GM23338 (cell line): ENCODE measurements around the gene PRUNE1. TPM values are rescaled to one million over a fixed set of nuclear protein-coding genes. Genes with fewer than 3 reads are reported as not detected.

Experiments
- ATAC-seq: fragments of 200-7000 bp; cut with Tn5 transposase; 3 replicates; pipeline ENCODE4 v1.9.1; 2020
- DNase-seq: peaks from one replicate; pipeline ENCODE4 v3.0.0-alpha.2; 2015; ENCODE audit warnings: low spot score
- H2AFZ ChIP-seq: fragments of 200-600 bp; sonication (generic); 2 replicates; pipeline ENCODE4 v1.8.0; 2016; ENCODE audit warnings: antibody characterized with exemption, mild to moderate bottlenecking, moderate library complexity
- H3F3A ChIP-seq: fragments of 200-600 bp; sonication (generic); replicated peaks from 2 replicates; pipeline ENCODE4 v1.8.0; 2017; ENCODE audit warnings: antibody characterized with exemption, mixed run types, low read depth
- H3K27ac ChIP-seq: fragments of 200-600 bp; sonication (generic); 2 replicates; pipeline ENCODE4 v1.6.1; 2016; ENCODE audit warnings: low read depth
- H3K27me3 ChIP-seq: fragments of 200-600 bp; sonication (generic); 2 replicates; pipeline ENCODE4 v1.8.0; 2016; ENCODE audit warnings: mild to moderate bottlenecking, mixed run types, moderate library complexity; ENCODE audit not compliant: insufficient read depth
- H3K36me3 ChIP-seq: fragments of 200-600 bp; sonication (generic); 2 replicates; pipeline ENCODE4 v1.8.0; 2016; ENCODE audit warnings: mild to moderate bottlenecking; ENCODE audit not compliant: insufficient read depth
- H3K4me1 ChIP-seq: fragments of 200-600 bp; sonication (generic); 2 replicates; pipeline ENCODE4 v1.8.0; 2016; ENCODE audit warnings: mild to moderate bottlenecking, moderate library complexity; ENCODE audit not compliant: insufficient read depth
- H3K4me2 ChIP-seq: fragments of 200-600 bp; sonication (generic); 2 replicates; pipeline ENCODE4 v1.7.1; 2017; ENCODE audit warnings: mixed run types
- H3K4me3 ChIP-seq: fragments of 200-600 bp; sonication (generic); 2 replicates; pipeline ENCODE4 v1.6.1; 2016; ENCODE audit warnings: mixed run types
- H3K79me2 ChIP-seq: fragments of 200-600 bp; sonication (generic); replicated peaks from 2 replicates; pipeline ENCODE4 v1.8.0; 2017; ENCODE audit warnings: mild to moderate bottlenecking; ENCODE audit not compliant: insufficient read depth
- H3K9me2 ChIP-seq: fragments of 200-600 bp; sonication (generic); 2 replicates; pipeline ENCODE4 v1.8.0; 2017; ENCODE audit not compliant: insufficient read depth
- H4K20me1 ChIP-seq: fragments of 200-600 bp; sonication (generic); replicated peaks from 2 replicates; pipeline ENCODE4 v1.8.0; 2017; ENCODE audit warnings: mild to moderate bottlenecking; ENCODE audit not compliant: insufficient read depth
- H3K27ac Mint-ChIP-seq: 2 replicates; pipeline ENCODE4 v1.8.0; 2020; ENCODE audit warnings: inconsistent platforms, mild to moderate bottlenecking, moderate library complexity, mixed read lengths
- H3K27me3 Mint-ChIP-seq: 3 replicates; pipeline ENCODE4 v1.8.0; 2022; ENCODE audit warnings: low read depth, mild to moderate bottlenecking, moderate library complexity, mixed read lengths, inconsistent platforms; ENCODE audit not compliant: insufficient read depth, poor library complexity
- H3K36me3 Mint-ChIP-seq: 3 replicates; pipeline ENCODE4 v1.8.0; 2021; ENCODE audit warnings: low read depth, mild to moderate bottlenecking, inconsistent platforms, moderate library complexity, mixed read lengths
- H3K4me1 Mint-ChIP-seq: 3 replicates; pipeline ENCODE4 v1.8.0; 2020; ENCODE audit warnings: mild to moderate bottlenecking, inconsistent platforms, mixed read lengths
- H3K4me3 Mint-ChIP-seq: 3 replicates; pipeline ENCODE4 v1.8.0; 2021; ENCODE audit warnings: moderate library complexity, mild to moderate bottlenecking, inconsistent platforms, mixed read lengths
- H3K9me3 Mint-ChIP-seq: 3 replicates; pipeline ENCODE4 v1.8.0; 2020; ENCODE audit warnings: moderate library complexity, mild to moderate bottlenecking, inconsistent platforms, mixed read lengths
- CREB1 ChIP-seq: fragments of 250-450 bp; sonication (Bioruptor Pico); IDR thresholded peaks from 2 replicates; pipeline ENCODE4 v1.5.0; 2020; ENCODE audit warnings: low read depth, mild to moderate bottlenecking, moderate library complexity
- EZH2phosphoT487 ChIP-seq: fragments of 200-600 bp; sonication (generic); IDR thresholded peaks from one replicate; pipeline ENCODE4 v1.8.1; 2018; ENCODE audit warnings: antibody characterized with exemption; ENCODE audit not compliant: unreplicated experiment
- NANOG ChIP-seq: IDR thresholded peaks from 2 replicates; pipeline ENCODE4 v1.6.1; 2016; ENCODE audit warnings: antibody characterized with exemption, borderline replicate concordance
- STAT1 ChIP-seq: IDR thresholded peaks from one replicate; pipeline ENCODE4 v1.6.1; 2016; ENCODE audit warnings: antibody characterized with exemption; ENCODE audit not compliant: unreplicated experiment
- ZNF114 ChIP-seq: fragments of 250-450 bp; sonication (Bioruptor Pico); IDR thresholded peaks from 2 replicates; pipeline ENCODE4 v1.5.0; 2020; ENCODE audit warnings: mild to moderate bottlenecking, moderate library complexity
- ZNF331 ChIP-seq: fragments of 250-450 bp; sonication (Bioruptor Pico); IDR thresholded peaks from 2 replicates; pipeline ENCODE4 v1.5.0; 2020; ENCODE audit warnings: low read depth, mild to moderate bottlenecking, moderate library complexity
- polyA plus RNA-seq: library from polyadenylated mRNA; unstranded; fragments of >200 nt; fragmentation: Nextera tagmentation; extraction: Ambion mirVana; gene quantifications from 2 replicates; pipeline ENCODE4 v1.2.1, GENCODE V29; 2016
- total RNA-seq: library from RNA; depleted of rRNA; stranded (reverse); fragments of >200 nt; shearing (Covaris generic); gene quantifications from 2 replicates; pipeline ENCODE4 v1.2.3, GENCODE V29; 2014
- TF ChIP-seq, protein P1 (sequence below): IDR thresholded peaks from one replicate; pipeline ENCODE4 v1.6.1; 2018; ENCODE audit warnings: antibody characterized with exemption; ENCODE audit not compliant: unreplicated experiment
- TF ChIP-seq, protein P2 (sequence below): fragments of 250-450 bp; sonication (Bioruptor Pico); IDR thresholded peaks from 2 replicates; pipeline ENCODE4 v1.5.0; 2020; ENCODE audit warnings: mild to moderate bottlenecking, moderate library complexity

PRUNE1 gene
- total and polyA plus RNA-seq, 2 experiments from 2014 or later: 14.7 to 33.2 TPM

DNA sequence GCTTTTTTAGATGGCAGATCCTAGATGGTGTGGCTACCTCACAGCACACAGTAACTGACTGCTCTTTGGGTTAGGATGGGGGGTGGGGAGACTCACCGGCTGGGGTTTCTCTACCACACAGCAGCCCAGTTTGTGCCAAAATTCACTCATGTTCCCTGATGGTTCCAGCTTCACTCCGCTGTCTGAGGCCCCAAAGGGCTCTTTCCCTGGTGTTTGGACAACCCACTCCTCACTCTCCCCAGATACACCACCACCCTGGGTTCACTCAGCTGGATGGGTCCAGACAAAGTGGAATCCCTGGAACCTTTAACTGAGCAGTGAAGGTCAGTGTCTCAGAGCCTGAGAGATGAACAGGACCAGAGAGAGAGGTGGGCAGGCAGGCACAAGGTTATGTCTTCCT lies 47.3 kb downstream of the PRUNE1 start:
- H3F3A ChIP-seq: peaks cover 28% of the 10 kb centered on the region; the same call in 1 of the 2 replicates
- no peak overlapping the region for H2AFZ ChIP-seq
- Mint-ChIP-seq H3K27ac (no peak overlapping the region), H3K4me1 (peaks cover 25% of the 10 kb centered on the region), H3K27me3 (peaks cover 14% of the 10 kb centered on the region), H3K36me3 (peaks cover 68% of the 10 kb centered on the region), H3K4me3 (no peak overlapping the region), H3K9me3 (no peaks in the 10 kb centered on the region; the same call in 2 of the 3 replicates)
- H4K20me1 ChIP-seq: peaks cover 30% of the 10 kb centered on the region
- H3K79me2 ChIP-seq: peaks cover 46% of the 10 kb centered on the region
- peaks cover 15% of the 10 kb centered on the region; the same call in 1 of the 2 replicates for H3K4me1 ChIP-seq
- no peak for DNase-seq
- no peaks in the 10 kb centered on the region for H3K27me3 ChIP-seq
- TF ChIP-seq, protein P1, sequence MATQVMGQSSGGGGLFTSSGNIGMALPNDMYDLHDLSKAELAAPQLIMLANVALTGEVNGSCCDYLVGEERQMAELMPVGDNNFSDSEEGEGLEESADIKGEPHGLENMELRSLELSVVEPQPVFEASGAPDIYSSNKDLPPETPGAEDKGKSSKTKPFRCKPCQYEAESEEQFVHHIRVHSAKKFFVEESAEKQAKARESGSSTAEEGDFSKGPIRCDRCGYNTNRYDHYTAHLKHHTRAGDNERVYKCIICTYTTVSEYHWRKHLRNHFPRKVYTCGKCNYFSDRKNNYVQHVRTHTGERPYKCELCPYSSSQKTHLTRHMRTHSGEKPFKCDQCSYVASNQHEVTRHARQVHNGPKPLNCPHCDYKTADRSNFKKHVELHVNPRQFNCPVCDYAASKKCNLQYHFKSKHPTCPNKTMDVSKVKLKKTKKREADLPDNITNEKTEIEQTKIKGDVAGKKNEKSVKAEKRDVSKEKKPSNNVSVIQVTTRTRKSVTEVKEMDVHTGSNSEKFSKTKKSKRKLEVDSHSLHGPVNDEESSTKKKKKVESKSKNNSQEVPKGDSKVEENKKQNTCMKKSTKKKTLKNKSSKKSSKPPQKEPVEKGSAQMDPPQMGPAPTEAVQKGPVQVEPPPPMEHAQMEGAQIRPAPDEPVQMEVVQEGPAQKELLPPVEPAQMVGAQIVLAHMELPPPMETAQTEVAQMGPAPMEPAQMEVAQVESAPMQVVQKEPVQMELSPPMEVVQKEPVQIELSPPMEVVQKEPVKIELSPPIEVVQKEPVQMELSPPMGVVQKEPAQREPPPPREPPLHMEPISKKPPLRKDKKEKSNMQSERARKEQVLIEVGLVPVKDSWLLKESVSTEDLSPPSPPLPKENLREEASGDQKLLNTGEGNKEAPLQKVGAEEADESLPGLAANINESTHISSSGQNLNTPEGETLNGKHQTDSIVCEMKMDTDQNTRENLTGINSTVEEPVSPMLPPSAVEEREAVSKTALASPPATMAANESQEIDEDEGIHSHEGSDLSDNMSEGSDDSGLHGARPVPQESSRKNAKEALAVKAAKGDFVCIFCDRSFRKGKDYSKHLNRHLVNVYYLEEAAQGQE: no peak
- no peak for TF ChIP-seq STAT1
- no peak for TF ChIP-seq ZNF331 (CRISPR knock-in tag)
- TF ChIP-seq, protein P2, sequence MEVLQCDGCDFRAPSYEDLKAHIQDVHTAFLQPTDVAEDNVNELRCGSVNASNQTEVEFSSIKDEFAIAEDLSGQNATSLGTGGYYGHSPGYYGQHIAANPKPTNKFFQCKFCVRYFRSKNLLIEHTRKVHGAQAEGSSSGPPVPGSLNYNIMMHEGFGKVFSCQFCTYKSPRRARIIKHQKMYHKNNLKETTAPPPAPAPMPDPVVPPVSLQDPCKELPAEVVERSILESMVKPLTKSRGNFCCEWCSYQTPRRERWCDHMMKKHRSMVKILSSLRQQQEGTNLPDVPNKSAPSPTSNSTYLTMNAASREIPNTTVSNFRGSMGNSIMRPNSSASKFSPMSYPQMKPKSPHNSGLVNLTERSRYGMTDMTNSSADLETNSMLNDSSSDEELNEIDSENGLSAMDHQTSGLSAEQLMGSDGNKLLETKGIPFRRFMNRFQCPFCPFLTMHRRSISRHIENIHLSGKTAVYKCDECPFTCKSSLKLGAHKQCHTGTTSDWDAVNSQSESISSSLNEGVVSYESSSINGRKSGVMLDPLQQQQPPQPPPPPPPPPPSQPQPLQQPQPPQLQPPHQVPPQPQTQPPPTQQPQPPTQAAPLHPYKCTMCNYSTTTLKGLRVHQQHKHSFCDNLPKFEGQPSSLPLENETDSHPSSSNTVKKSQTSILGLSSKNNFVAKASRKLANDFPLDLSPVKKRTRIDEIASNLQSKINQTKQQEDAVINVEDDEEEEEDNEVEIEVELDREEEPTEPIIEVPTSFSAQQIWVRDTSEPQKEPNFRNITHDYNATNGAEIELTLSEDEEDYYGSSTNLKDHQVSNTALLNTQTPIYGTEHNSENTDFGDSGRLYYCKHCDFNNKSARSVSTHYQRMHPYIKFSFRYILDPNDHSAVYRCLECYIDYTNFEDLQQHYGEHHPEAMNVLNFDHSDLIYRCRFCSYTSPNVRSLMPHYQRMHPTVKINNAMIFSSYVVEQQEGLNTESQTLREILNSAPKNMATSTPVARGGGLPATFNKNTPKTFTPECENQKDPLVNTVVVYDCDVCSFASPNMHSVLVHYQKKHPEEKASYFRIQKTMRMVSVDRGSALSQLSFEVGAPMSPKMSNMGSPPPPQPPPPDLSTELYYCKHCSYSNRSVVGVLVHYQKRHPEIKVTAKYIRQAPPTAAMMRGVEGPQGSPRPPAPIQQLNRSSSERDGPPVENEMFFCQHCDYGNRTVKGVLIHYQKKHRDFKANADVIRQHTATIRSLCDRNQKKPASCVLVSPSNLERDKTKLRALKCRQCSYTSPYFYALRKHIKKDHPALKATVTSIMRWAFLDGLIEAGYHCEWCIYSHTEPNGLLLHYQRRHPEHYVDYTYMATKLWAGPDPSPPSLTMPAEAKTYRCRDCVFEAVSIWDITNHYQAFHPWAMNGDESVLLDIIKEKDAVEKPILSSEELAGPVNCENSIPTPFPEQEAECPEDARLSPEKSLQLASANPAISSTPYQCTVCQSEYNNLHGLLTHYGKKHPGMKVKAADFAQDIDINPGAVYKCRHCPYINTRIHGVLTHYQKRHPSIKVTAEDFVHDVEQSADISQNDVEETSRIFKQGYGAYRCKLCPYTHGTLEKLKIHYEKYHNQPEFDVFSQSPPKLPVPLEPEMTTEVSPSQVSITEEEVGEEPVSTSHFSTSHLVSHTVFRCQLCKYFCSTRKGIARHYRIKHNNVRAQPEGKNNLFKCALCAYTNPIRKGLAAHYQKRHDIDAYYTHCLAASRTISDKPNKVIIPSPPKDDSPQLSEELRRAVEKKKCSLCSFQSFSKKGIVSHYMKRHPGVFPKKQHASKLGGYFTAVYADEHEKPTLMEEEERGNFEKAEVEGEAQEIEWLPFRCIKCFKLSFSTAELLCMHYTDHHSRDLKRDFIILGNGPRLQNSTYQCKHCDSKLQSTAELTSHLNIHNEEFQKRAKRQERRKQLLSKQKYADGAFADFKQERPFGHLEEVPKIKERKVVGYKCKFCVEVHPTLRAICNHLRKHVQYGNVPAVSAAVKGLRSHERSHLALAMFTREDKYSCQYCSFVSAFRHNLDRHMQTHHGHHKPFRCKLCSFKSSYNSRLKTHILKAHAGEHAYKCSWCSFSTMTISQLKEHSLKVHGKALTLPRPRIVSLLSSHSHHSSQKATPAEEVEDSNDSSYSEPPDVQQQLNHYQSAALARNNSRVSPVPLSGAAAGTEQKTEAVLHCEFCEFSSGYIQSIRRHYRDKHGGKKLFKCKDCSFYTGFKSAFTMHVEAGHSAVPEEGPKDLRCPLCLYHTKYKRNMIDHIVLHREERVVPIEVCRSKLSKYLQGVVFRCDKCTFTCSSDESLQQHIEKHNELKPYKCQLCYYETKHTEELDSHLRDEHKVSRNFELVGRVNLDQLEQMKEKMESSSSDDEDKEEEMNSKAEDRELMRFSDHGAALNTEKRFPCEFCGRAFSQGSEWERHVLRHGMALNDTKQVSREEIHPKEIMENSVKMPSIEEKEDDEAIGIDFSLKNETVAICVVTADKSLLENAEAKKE (CRISPR knock-in tag): no peak
- TF ChIP-seq ZNF114 (CRISPR knock-in tag): no peak
- no peak for TF ChIP-seq CREB1
- no peak for TF ChIP-seq NANOG
- no peak for TF ChIP-seq EZH2phosphoT487
- no peak overlapping the region for H3K27ac ChIP-seq
- H3K36me3 ChIP-seq: peaks cover 46% of the 10 kb centered on the region
- no peak overlapping the region for H3K4me2 ChIP-seq
- ATAC-seq: no peak
- no peak overlapping the region for H3K4me3 ChIP-seq
- no peaks in the 10 kb centered on the region for H3K9me2 ChIP-seq
